Omental fat pad (tissue), 4 donors: ENCODE results near the gene ZIC4. TPM values are rescaled to one million over a fixed set of nuclear protein-coding genes. Genes with fewer than 3 reads are reported as not detected.

Experiments used
- ATAC-seq: fragments of 150-250 bp; one replicate; pipeline ENCODE4 v1.9.1; 2016; ENCODE audit warnings: mild to moderate bottlenecking, moderate library complexity; ENCODE audit not compliant: low FRiP score
- DNase-seq: peaks from one replicate; pipeline ENCODE4 v3.0.0-alpha.2; 2019; ENCODE audit warnings: low spot score
- total RNA-seq, 4 donors: library from RNA; depleted of rRNA; stranded (reverse); fragments of >200 nt; gene quantifications; one replicate each; pipeline ENCODE4 v1.1.0, GENCODE V29; 2016
- TF ChIP-seq, protein P1 (sequence below), 3 donors: fragments of 450-650 bp; IDR thresholded peaks; one replicate each; pipeline ENCODE4 v1.5.1; 2016 to 2017; ENCODE audit warnings: antibody characterized with exemption in 3 of 3, mild to moderate bottlenecking in 3 of 3, moderate library complexity in 2 of 3

Gene ZIC4
- total RNA-seq, 4 donors from 2014 or later: not detected

- DNase-seq: no peak
- no peak for ATAC-seq
- TF ChIP-seq, protein P1, sequence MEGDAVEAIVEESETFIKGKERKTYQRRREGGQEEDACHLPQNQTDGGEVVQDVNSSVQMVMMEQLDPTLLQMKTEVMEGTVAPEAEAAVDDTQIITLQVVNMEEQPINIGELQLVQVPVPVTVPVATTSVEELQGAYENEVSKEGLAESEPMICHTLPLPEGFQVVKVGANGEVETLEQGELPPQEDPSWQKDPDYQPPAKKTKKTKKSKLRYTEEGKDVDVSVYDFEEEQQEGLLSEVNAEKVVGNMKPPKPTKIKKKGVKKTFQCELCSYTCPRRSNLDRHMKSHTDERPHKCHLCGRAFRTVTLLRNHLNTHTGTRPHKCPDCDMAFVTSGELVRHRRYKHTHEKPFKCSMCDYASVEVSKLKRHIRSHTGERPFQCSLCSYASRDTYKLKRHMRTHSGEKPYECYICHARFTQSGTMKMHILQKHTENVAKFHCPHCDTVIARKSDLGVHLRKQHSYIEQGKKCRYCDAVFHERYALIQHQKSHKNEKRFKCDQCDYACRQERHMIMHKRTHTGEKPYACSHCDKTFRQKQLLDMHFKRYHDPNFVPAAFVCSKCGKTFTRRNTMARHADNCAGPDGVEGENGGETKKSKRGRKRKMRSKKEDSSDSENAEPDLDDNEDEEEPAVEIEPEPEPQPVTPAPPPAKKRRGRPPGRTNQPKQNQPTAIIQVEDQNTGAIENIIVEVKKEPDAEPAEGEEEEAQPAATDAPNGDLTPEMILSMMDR (IDR thresholded peaks at IDR 0.05): no peak
These were observed 38.7 kb downstream of the ZIC4 start for GRCh38 chr3:147367676-147368075.

GRCh38 chr3:147365196-147366115, 40.9 kb downstream of the ZIC4 start:
- DNase-seq (no peak), ATAC-seq (no peak)
- TF ChIP-seq, protein P1 (IDR thresholded peaks at IDR 0.05): no peak

- TF ChIP-seq, protein P1 (IDR thresholded peaks at IDR 0.05): no peak
- no peak for ATAC-seq
These were observed 41.6 kb downstream of the ZIC4 start for GRCh38 chr3:147364771-147365170.

DNA sequence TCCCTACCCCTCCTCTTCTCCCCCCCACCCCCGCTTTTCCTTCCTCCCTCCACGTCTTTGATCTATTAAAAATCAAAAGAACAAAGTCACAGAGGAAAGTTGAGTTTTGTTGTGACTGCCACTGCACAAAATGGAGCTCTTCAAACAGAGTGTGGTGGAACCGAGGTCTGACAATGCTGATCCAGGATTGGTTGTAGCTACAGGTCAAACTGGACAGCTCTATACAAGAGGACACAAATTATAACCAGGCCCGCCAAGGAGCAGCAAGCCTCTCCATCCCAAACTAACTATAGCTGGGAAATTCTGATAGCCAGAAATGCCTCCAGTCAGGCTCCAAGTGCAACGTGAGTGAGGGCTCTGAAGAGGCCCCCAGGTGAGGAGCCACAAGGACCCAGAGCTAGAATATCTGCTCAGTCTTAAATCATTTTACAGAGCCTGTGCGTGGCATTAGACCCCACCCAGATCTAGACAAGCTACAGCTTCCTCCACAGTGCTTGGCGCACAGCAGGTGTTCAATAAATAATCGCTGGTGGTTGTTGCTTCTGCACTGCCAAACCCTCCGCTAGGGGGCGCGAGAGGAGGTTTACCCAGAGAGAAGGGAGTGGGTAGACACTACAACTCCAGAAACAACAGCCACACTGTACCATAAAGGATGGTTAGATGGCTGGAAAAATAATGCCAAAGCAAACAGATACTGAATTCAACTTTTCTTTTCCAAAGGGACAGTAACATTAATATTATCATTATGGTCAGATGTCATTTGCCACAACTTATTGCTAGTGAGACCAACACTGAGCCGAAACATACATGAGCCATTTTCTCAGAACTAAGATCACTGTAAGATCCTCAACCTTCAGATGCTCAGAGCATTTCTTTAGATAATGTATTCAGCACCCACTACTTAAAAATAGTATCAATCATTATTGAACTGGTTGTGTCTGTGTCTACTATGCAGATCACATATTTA, 44.6 kb downstream of the ZIC4 start:
- ATAC-seq (no peak), DNase-seq (no peak)
- TF ChIP-seq, protein P1 (IDR thresholded peaks at IDR 0.05): no peak

More at GRCh38 chr3:147364771-147365170, 41.6 kb downstream of the ZIC4 start:
- DNase-seq: no peak

DNA sequence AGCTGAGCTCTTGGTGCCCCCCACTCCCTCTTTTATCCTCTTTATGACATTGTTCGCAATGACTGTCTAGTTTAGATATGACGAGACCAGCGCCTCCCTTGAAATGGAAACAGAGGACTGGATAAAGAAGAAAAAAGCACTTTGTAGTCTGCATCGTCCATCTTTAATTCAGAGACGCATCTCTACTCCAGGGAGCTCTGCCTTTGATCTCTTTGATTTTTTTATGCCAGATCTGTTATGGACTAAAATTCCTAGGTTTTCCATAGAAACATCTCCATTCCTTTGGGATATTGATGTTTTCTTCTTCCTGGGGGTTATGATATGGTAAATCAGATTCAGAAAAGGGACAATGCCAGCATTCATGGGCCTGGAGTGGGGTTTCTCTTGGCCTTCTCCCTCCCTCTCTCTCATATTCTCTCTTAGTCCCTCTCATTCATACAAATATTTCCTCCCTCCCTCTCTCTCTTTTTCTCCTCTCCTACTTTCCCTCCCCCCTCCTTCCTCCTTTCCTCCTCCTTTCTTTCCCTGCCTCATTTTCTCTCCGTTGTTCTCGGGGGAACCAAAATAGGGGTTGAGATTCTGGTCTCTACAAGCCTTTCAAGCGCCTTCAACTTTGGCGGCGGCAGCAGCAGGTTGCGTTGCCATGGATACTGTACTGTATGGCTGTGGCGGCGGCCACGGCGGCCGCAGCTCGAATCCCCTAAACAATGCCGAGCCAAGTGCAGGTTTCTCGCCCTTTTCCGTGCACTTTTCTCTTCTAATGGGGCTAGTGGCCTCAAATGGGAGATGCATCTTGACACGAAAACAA, 45.5 kb downstream of the ZIC4 start:
- TF ChIP-seq, protein P1 (IDR thresholded peaks at IDR 0.05): no peak
- DNase-seq: no peak
- no peak for ATAC-seq

DNA sequence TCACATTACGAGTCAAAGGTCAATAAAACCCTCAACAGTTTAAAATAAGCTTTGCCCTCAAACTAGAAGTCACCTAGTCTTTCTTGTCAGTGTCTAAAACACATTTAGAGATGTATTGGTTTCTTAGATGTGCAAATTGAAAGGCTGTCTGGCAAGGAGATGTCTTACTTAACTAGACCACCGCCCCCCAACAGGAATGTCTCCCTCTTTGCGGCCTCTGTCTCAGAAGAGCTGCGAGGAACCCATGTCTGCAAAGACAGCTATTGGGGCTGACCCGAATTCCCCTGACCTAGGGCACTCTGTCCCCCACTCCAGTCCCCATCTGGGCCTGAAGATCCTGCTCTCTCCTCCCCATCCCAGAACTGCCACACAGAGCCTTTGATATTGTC, 46.3 kb downstream of the ZIC4 start:
- DNase-seq (no peak), ATAC-seq (no peak)
- TF ChIP-seq, protein P1 (IDR thresholded peaks at IDR 0.05): no peak
